ENCODE results near the gene PDE11A.

Gene PDE11A

DNA sequence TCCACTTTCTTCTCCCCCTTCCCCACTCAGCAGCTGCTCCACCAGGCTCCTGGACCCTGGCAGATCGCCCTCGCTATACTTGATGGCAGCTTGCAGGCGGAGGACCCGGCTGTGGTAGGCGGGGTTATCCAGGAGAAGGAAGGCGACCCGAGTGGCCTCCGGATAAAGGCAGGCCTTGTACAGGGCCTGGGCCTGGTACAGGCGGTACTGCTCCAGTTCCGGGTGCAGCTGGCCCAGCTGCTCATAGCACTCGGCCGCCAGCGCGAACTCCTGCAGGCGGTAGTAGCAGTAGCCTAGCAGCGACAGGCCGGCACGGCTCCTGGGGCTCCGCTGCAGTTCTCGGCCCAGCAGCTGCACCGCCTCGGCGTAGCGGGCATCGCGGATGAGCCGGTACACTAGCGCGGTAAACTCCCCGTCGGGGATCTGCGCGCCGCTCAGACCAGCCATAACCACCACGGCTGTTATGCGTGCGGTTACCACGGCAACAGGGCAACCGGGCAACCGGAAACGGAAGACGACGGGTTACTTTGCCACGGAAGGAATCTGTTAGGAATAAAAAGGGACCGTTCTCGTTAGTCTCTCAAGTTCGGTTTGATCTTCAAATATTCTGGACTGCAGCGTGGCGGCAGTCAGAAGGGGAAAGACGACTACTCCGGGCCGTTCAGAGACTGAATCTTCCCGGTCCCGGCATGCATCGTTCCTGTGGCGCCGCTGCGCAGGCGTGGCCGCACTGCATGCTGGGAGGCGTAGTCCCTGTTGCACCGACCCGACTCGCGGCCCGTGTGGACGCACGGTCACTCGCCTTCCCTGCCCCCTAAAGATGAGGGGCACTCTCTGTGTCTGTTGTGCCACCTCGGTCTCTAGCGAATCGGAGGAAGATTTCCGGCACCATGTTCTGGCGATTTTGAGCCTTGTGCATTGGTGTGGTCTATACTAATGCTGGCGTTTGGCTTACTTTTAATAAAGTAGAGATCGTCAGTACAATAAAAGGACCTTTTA, 454.0 kb downstream of the PDE11A start:
- FAIRE-seq (peak; percentile 88), DNase-seq (ENCODE audit: extremely low spot score, insufficient read length, low read depth) (peak; percentile 82)

DNA sequence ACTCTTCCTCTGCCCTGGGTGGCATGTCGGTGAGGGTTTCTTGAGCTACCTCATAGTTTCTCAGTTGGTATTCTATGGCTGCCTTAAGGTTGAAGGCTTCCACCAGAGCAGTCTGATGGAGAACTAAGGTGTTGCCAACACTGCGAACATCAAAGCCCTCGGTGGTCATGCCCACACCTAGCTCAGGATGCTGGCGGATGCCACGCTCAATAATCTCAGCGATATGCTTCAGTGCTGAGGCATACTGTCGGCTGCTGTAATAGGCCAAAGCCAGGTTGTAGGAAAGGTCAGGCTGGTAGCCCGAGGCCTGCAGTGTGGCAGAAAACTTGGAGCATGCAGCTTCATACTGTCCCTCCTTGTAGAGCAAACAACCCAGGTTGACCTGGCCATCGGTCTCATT, 454.7 kb downstream of the PDE11A start:
- no peak for FAIRE-seq
- DNase-seq (ENCODE audit: extremely low spot score, insufficient read length, low read depth), result no peak

DNA sequence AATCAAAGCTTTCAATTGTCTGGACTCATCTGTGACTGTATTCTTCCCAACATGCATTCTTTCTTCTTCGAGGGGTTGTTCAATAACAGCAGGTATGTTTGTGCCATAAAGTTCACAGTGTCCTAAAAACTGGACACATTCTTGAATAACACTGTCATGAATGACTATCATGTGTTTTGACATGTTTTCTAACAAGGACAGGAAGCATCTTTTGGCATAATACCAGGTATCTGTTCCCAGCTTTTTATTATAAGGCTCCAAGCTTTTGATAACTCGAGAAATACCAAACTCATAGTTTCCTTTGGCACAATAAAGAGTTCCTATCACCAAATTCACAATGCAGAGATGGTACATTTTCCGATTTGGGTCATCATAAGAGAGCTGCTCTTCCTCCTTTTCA, 455.8 kb downstream of the PDE11A start:
- DNase-seq (ENCODE audit: extremely low spot score, insufficient read length, low read depth) (no peak), FAIRE-seq (no peak)

DNA sequence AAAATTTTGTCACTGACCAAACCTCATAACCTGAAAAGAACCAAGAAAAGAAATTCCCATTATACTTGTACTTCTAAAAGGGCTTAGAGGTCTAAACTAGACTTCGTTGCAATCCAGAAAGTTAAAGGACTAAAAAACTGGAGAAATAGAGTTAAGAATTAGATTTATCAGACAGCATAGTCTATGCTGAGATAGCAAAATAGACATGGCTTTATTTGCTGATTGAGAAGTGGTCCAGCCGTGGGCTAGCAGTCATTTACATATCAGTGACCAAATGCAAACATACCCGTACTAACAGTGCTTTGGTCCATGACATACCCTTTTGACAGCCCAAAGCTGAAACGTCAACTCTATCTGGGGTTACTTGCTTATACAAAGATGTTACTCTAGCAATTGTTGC, 456.5 kb downstream of the PDE11A start:
- FAIRE-seq (no peak), DNase-seq (ENCODE audit: extremely low spot score, insufficient read length, low read depth) (no peak)

DNA sequence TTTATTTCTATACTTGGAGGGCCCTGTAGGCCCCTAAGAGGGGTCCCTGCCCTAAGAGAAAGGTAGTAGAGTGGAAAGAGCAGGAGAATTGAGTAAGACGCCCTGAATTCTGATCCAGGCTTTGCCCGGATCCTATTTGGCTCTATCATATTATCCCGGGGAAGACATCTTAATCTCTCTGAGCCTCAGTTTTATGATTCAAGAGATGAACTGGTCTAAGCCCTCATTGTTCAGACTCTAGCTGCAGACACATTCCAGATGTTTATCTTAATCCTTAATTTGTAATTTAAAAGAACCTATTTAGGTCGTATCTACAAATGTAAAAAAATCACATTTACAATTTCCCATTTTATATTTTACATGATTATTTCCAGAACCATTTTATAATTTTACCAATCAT, 459.9 kb downstream of the PDE11A start:
- FAIRE-seq, result no peak

DNA sequence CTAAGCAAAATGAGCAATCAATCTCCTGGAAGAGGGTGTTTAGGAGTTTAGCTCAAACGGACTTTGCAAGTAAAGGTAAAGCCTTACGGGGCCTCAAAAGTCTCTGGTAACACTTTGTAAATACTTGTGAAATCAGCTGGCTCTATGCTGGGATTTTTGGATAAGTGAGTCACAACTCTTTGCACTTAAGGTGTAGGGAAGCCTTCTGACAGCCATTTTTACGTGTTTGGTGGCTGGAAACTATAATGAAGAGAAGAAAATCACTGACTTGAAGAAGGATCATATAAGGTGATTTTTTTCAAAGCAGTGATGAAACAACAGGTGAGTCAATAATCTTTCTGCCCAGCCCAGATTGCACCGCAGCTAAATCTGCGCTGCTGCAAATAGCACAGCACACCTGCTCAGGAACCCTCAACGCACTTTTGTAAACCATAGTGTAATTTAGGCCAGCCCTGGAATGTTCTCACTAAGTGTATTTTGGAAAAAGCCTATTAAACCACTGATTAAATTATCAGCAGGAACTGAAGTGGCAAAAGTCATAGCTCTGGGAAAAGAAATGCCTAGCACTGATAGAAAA, 461.2 kb downstream of the PDE11A start:
- DNase-seq (ENCODE audit: extremely low spot score, insufficient read length, low read depth) (no peak), FAIRE-seq (no peak)

More for the DNA sequence above, 459.9 kb downstream of the PDE11A start:
- DNase-seq (ENCODE audit: extremely low spot score, insufficient read length, low read depth), result no peak

DNA sequence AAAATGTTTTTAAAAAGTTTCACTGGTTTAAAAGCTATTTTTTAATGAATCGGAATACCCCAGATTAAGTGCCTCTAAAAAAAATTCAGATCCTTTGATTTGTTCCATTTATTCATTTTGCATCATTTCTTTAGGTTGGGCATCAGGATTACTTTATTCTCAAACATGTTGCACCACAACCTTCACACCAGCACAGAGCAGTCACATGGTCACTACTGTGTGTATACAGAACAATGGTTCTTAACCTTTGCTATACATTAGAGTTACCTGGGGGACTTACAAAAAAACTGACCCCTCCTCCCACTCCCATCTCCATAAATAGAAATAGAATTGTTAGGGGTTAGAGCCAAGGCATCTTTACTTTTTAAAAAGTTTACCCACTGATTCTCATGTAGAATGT, 461.8 kb downstream of the PDE11A start:
- DNase-seq (ENCODE audit: extremely low spot score, insufficient read length, low read depth) (no peak), FAIRE-seq (no peak)

DNA sequence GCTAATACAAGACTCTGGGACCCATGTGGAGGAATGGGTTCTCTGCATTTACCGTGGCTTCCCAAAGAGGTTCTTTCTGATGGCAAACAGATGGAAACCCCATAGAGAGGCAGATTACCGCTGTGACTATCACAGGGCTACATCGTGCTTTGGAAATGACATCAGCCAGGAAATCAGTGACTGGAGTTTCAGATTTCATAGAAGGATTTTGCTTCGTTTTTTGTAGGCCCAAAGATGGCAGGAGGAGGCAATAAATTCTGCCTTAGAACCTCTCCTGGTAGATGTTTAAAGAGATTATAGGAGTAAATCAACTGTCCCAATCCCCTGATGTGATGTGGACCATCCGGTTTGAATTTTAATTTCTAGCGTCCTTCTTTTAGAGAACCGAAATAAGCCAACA, 465.9 kb downstream of the PDE11A start:
- FAIRE-seq (peak; percentile 36), DNase-seq (ENCODE audit: extremely low spot score, insufficient read length, low read depth) (no peak)

DNA sequence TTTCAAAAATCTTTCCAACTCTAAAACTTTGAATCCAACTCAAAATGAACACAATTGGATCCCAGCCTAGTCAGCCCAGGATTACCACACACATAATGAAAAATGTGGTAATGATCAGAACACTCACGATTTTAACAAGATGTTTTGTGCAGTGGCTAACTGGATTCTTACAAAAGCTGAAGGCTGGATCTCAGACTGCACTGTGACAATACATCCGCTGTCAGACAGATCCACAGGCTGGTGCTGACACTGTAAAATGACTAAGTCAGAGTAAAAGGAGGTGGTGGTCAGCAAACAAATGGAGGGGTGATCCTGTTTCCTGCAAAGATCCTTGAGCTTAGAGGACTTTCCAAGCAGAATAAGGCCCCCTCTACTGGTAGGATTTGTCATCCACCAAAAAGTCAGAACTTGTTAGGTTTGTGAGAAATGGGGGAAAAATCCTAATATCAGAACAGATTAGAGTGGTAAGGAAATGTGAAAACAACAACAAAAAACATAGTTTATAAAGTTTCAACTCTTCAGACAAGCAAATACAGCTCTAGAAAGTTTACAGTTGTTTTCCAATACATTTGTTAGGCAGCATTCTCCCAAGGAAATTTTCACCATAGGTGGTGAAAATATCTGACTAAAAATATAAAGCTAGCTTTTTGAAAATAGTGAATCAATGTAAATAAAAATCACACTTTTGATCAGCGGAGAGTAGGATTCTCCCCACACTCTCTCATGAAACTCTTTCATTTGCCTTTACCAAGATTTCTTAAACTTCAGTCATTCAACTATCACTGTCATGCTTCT, 468.1 kb downstream of the PDE11A start:
- peak; percentile 80 for FAIRE-seq
- DNase-seq (ENCODE audit: extremely low spot score, insufficient read length, low read depth), result no peak

DNA sequence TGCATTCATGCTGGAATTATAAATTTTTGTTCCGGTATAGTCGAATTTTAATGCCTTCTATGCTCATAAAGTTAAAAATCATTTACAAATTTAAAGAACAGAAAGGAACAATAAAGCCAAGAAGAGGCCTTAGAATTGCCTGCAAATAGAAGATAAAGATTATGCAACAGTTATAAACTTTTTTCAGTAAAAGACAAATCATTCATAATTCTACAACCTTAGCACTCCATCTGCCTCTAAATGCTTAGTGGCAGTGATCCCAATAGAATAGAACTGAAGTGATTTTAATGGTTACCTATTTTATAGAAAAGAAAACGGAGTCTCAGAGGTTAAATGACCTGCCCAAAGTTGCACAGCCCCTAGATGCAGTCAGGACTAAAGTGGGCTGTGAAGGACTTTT, 468.8 kb downstream of the PDE11A start:
- FAIRE-seq (no peak), DNase-seq (ENCODE audit: extremely low spot score, insufficient read length, low read depth) (no peak)

DNA sequence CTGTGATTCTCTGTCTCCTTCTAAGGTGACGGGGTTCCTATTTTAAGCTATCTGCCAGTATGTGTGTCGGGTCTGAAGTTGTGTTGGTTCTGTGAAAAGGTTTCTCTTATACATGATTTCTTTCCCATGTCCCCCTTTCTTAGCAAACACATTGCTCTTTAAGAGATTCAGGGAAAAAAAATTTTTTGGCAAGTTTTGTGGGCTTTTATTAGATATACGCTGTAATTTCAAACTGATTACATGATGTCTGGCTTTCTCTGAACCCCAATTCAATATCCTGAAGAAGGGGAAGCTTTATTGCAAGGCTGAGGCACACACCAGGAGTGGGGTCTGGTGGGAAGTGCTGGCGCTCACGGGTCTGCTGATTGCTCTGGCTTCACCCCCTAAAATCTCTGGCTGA, 469.4 kb downstream of the PDE11A start:
- no peak for FAIRE-seq
- DNase-seq (ENCODE audit: extremely low spot score, insufficient read length, low read depth), result no peak

DNA sequence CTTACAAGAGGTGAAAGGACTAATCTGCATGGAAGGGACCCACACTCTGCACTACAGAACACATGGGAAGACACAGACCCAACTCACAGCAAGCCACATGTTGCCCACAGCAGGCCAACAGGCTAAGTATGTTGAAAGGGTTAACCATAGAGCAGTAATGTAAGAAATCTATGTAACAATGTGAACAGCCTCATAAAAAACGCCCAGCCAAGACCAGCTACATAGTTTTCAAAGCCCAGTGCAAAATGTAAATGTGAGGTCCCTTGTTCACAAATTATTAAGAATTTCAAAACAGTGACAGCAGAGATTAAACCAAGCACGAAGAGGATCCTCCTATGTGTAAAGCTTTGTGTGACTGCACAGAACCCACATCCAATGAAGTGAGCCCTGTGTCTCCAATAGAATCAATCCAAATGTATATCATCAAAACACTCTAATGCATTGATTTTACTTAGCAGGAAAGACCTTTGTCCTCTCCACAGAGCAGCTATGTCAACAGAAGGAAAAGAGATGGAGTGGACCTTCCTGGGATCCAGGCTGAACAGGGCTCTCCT, 469.9 kb downstream of the PDE11A start:
- DNase-seq (ENCODE audit: extremely low spot score, insufficient read length, low read depth) (no peak), FAIRE-seq (no peak)

DNA sequence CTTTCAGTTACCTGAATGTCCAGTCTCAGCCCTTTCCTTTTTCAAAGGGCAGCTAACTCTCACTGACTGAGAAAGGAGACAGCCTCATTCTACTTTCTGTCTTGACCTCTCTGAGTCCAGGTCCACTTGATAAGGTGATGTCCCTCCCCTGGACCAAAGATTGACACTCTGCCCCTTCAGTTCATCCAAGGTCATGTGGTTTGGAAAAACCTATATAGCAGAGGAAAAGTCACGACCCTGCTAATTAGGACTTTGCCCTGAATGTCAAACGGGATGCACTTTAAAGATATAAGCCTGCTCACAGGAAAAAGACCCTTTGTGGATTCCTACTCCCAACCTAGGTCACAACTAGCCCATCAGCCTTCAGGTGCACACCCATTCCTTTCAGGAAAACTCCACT, 471.7 kb downstream of the PDE11A start:
- FAIRE-seq, result no peak
- no peak for DNase-seq (ENCODE audit: extremely low spot score, insufficient read length, low read depth)

DNA sequence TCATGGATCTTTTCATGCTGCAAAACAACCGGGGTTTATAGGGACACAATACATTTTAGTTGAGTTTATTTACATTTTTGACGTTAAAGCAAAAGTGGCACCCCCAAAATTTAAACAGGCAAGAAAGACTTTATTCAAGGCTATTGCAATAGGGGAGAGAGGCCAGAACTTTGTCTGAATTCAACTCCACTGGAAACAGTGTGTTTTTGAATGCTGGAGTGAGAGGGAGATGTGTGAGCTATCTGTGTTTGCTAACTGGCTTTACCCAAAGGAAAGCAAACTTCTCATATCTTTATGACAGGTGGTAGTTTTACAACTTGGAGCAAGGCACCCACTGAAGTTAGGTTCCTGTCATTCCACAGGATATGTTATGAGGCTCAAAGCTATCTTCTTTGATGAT, 472.6 kb downstream of the PDE11A start:
- no peak for FAIRE-seq
- no peak for DNase-seq (ENCODE audit: extremely low spot score, insufficient read length, low read depth)

DNA sequence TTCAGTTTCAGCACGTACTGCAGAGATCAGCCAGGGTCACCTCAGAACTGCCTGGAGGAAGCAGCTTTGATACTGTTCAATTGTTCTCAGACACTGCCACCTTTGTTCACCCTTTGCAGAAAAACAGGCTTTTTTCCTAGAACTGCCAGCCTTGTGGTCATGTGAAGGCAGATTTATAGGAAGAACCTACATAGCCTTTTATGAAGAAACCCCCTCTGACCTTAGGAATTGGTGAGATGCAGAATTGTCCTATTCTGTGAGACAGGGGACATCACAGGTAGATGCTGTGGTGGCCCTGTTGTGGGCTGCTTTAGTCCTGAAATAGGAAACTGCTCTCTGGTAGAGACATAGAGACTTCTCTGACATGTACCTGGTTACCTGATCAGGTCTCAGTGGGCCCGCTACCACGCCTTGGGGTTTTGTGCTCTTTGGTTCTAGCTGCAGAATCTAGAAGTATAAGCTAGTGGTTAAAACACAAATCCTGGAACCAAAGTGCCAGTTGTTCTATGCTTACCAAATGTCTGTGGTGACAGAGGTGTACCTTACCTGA, 473.4 kb downstream of the PDE11A start:
- no peak for DNase-seq (ENCODE audit: extremely low spot score, insufficient read length, low read depth)
- FAIRE-seq, result no peak

DNA sequence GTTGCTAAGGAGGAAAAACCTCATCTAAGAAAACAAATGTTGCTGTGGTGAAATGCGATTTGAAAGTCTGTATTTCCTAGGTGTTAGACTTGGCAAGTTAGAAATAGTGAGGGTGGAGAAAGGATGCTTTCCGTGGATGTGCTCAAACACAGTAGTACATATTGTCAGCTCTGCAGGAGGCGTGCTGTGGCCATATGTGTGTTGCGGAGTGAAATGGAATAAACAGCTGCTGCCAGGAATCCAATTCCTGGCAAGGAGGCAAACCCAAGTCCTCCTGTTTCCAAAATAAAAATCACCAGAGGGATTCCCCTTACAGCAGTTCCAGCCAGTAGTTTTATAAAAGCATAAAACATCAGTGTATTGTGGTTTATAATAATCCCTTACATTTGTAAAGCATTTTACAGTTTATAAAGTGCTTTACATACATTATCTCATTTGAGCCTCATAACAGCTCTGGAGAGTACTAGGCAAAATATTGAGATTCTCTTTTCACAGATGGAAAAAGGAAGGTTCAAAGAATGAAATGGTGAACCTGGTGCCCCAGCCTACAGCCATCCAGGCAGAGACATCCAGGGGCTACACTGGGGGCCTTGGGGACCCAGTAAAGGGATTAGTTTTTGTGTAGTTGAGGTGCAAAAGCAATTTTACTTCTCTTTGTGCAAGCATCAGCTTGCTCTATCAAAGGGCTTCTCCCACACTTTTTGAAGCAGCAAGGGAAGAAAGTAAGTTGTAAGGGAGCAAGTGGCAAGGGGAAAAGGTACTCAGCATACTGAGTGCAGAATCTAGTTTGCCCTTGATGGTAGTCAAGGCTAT, 474.0 kb downstream of the PDE11A start:
- FAIRE-seq, result no peak
- DNase-seq (ENCODE audit: extremely low spot score, insufficient read length, low read depth), result no peak

DNA sequence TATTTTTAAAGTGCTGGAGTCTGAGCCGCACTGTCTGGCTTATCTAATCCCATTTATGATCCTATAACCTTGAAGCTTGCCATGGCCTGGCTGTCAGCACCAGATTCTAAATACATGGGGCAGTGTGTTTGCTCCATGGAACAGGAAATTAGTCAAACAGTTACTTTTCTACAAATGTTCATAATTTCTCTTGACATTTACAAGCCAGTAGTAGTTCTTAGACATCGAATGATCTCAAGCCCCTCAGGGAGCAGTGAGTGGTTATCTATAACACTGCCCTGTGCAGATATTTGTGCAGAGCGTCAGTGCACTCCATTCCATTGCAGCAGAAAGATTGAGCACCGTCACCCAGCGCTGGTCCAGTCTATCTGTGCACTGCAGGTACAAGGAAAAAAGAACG, 474.8 kb downstream of the PDE11A start:
- FAIRE-seq (no peak), DNase-seq (ENCODE audit: extremely low spot score, insufficient read length, low read depth) (no peak)

DNA sequence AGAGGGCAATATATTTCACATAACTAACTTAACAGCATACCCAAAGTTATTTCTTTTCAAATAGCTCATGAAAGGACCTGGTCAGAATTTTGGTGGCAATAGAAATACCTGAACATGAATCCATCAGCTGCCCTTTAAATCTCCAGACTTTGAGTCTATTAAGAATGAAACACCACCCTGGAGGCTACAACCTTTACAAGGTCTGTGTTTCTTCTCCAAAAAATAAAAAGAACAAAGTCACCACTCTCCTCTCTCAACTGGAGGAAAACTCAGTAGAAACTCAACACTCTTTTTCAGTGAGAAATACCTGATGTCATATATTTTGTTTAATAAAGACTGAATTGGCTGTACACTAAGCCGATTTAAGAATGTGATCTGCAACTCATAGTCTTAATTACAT, 475.7 kb downstream of the PDE11A start:
- DNase-seq (ENCODE audit: extremely low spot score, insufficient read length, low read depth), result no peak
- no peak for FAIRE-seq

DNA sequence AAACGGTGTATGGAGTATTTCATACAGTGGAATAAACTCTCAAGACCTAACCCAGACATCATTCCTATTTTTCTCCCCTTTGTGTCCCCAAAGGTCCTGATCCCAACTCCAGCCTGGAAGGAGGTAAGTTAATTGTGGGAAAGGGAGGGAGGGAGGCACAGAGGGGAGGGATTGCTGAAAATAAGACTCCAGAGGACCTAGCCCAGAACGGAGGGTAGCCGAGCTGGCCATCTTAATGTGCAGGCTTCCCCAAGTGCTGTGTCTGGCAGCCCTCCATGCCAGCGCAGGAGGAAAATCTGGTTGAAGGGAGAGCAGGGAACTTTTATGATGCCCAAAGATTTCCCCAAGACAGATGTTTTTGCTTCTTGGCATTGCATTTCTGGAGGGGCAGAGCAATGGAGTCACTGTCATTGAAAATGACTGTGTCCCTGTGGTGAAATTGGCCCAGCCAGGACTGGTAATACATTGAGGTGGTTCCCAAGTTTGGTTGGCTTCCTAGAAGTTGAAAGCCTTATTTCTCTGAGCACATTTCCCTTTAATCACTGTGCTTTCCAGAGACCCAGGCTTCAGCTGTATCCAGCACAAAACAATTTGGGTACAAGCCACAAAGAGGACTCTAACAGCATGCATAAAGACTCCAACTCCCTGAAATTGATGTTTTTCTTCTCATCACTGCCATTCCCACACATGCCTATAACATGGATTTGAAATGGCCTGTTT, 477.3 kb downstream of the PDE11A start:
- FAIRE-seq, result no peak
- no peak for DNase-seq (ENCODE audit: extremely low spot score, insufficient read length, low read depth)
